ENCODE results near the gene RRP15.
"Not testable (repeated sequence)": the region's sequence is repeated elsewhere in the genome, so short reads cannot be mapped to it uniquely, and the experiment has no call there.

Gene RRP15

DNA sequence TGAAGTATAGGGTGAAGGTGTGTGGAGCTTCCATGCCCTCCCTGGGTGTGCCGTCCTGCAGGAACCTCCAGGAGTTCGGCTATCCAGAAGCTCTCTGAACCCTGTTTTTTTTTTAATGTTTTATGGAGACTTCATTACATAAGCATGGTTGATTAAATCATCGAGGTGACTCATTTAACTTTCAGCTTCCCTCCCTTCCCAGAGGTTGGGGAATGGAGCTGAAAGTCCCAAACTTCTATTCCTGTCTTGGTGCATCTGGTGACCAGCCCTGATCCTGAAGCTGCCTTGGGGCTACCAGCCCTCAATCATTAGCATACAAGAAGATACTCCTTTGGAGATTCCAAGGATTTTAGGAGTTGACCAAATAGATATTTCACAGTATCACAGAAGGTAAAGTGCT lies 9.5 kb downstream of the RRP15 start:
- no peak for DNase-seq (ENCODE audit: low read depth)
- no peak overlapping the region for H3K4me3 ChIP-seq (ENCODE audit: low read depth, low read length)

DNA sequence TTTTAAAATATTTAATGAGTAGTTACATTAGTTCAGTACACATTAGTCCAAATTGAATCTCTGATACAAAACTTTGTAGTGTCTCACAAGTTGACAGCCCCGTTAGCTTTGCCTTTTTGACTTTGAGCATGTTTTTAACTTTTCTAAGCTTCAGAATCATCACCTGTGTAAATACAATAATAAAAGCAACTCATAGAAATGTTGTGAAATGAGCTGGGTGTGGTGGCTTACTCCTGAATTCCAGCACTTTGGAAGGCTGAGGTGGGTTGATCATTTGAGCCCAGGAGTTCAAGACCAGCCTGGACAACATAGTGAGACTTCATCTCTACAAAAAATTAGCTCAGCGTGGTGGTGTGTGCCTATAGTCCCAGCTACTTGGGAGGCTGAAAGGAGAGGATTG lies 11.1 kb downstream of the RRP15 start:
- H3K4me3 ChIP-seq (ENCODE audit: low read depth, low read length) = no peak overlapping the region
- no peak for DNase-seq (ENCODE audit: low read depth)

- no peak overlapping the region for H3K4me3 ChIP-seq (ENCODE audit: low read depth, low read length)
- DNase-seq (ENCODE audit: low read depth) = no peak
Observed at GRCh38 chr1:218297461-218297860, 12.4 kb downstream of the RRP15 start.

DNA sequence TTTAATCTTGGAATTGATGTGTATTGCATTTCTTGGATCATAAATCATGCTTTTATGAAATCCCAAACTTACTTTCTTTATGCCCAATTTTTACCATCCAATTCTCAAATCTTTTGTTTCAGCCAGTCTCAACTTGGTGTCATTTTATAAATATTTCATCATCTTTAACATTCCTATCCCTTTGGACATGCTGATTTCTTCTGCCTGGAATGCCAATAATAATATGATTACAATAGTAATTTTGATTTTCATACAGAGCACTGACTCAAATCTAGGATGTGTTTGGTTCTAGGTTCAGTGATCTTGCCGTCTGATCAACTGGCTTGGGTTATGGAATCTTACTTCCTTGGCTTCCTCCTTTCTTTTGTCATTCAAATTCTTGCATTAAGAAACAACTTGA lies 12.8 kb downstream of the RRP15 start:
- no peak overlapping the region for H3K4me3 ChIP-seq (ENCODE audit: low read depth, low read length)
- no peak for DNase-seq (ENCODE audit: low read depth)

GRCh38 chr1:218298398-218298797 lies 13.3 kb downstream of the RRP15 start:
- no peak overlapping the region for H3K4me3 ChIP-seq (ENCODE audit: low read depth, low read length)
- no peak for DNase-seq (ENCODE audit: low read depth)

DNA sequence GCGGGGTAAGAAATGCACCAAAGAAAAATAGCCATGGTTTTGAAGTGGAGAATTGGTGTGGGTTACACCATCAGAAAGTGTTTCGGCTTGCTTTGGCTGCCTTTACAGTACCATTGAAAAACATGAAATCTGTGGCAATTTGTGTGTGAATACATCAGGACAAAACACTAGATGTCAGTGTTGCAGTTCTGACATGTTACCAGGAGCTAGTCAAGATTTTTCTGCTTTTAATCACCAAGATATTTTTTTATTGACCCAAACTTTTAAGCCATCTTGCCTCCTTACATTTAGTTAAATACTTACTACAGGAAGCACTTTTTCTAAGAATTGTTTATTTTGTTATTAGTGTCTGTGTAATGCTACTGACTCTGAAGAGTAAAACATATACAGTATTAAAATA lies 14.3 kb downstream of the RRP15 start:
- H3K4me3 ChIP-seq (ENCODE audit: low read depth, low read length) = no peak overlapping the region
- no peak for DNase-seq (ENCODE audit: low read depth)

DNA sequence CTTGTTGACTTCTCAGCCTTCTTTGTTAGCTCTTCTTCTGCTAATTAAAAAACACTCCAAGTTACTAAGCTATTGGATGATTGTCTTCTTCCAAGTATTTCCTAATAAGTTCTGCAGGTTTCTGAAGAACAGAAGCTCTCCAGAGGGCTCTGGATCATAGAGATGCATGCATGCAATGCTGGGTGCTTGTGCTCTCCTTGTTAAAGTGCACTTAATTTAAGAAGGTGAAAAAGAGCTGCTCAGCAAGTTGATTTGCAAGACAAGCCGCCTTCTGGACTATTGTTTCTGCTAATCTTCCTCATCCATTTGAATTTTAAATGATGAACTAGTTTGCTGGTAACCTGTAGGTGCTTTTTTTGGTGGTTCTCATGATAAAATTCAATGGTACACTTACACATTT lies 16.1 kb downstream of the RRP15 start:
- no peak overlapping the region for H3K4me3 ChIP-seq (ENCODE audit: low read depth, low read length)
- DNase-seq (ENCODE audit: low read depth) = no peak

DNA sequence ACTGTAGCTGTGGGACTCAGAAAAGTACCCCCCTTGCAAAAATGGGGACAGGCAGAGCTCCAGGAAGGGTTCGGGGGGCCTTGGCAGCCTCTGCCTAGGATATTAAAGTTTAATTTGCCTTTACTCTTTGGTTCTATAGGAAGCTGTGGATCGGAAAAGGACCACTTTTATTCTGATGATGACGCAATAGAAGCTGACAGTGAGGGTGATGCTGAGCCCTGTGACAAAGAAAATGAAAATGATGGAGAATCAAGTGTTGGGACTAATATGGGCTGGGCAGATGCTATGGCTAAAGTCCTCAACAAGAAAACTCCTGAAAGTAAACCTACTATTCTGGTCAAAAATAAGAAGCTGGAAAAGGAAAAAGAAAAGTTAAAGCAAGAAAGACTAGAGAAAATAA lies 17.1 kb downstream of the RRP15 start:
- H3K4me3 ChIP-seq (ENCODE audit: low read depth, low read length) = no peak overlapping the region
- no peak for DNase-seq (ENCODE audit: low read depth)

- H3K4me3 ChIP-seq (ENCODE audit: low read depth, low read length) = no peak overlapping the region
- no peak for DNase-seq (ENCODE audit: low read depth)
Observed at GRCh38 chr1:218303176-218303879, 18.2 kb downstream of the RRP15 start.

GRCh38 chr1:218304281-218305039 lies 19.4 kb downstream of the RRP15 start:
- no peak overlapping the region for H3K4me3 ChIP-seq (ENCODE audit: low read depth, low read length)
- peak; percentile 39 for DNase-seq (ENCODE audit: low read depth)

- no peak for DNase-seq (ENCODE audit: low read depth)
- no peak overlapping the region for H3K4me3 ChIP-seq (ENCODE audit: low read depth, low read length)
Observed at GRCh38 chr1:218305472-218306064, 20.5 kb downstream of the RRP15 start.

- H3K4me3 ChIP-seq (ENCODE audit: low read depth, low read length) = no peak overlapping the region
- DNase-seq (ENCODE audit: low read depth) = no peak
Observed at GRCh38 chr1:218312509-218312908, 27.4 kb downstream of the RRP15 start.

DNA sequence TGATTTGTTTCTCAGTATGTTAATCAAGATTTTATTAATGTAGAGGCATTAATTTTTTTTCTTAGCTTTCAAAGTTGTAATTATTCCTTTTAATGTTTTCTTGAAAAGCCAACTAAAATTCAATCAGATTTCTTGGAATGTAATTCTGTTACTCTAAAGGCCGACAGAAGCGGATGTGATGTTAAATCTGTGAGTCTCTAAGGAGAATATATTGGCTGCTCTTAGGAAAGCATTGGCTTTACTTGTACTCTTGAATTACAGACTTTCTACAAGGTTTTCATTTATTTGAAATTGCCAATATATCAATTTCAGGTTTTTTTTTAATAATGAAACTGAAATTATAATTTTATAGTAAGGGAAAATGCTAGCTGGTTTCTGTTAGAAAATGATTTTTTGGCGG lies 29.2 kb downstream of the RRP15 start:
- no peak overlapping the region for H3K4me3 ChIP-seq (ENCODE audit: low read depth, low read length)
- DNase-seq (ENCODE audit: low read depth) = no peak

- no peak overlapping the region for H3K4me3 ChIP-seq (ENCODE audit: low read depth, low read length)
- no peak for DNase-seq (ENCODE audit: low read depth)
Observed at GRCh38 chr1:218315638-218316037, 30.5 kb downstream of the RRP15 start.

DNA sequence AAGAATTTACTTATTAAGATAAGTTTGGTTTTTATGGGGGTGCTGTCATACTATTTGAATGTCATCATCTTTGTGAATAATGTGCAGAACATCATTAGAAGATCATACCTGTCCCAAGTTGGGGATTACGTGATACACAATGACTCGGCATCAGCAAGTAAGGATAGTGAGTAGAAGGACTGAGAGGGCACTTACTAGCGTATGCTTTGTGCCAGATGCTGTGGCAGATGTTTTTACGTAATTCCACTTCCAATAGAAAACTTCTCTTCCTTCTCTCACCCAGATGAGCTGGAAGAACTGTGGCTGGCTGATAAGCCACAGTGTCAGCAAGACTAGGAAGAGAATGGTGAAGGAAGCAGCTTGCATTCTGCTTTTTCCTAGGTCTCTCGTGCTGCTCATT lies 32.0 kb downstream of the RRP15 start:
- no peak for DNase-seq (ENCODE audit: low read depth)
- no peak overlapping the region for H3K4me3 ChIP-seq (ENCODE audit: low read depth, low read length)

DNA sequence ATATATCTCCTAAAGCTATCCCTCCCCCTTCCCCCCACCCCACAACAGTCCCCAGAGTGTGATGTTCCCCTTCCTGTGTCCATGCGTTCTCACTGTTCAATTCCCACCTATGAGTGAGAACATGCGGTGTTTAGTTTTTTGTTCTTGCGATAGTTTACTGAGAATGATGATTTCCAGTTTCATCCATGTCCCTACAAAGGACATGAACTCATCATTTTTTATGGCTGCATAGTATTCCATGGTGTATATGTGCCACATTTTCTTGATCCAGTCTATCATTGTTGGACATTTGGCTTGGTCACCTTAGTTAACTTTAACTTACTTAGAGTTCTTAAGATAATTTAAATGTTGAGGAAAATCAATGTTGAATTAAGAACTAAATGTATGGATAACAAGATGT lies 35.1 kb downstream of the RRP15 start:
- not testable (repeated sequence) for DNase-seq (ENCODE audit: low read depth); H3K4me3 ChIP-seq (ENCODE audit: low read depth, low read length)

- H3K4me3 ChIP-seq (ENCODE audit: low read depth, low read length) = no peak overlapping the region
- no peak for DNase-seq (ENCODE audit: low read depth)
Observed at GRCh38 chr1:218322762-218323161, 37.7 kb downstream of the RRP15 start.

- no peak for DNase-seq (ENCODE audit: low read depth)
Observed at GRCh38 chr1:218323568-218324225, 38.6 kb downstream of the RRP15 start.

GRCh38 chr1:218324226-218324580 lies 39.1 kb downstream of the RRP15 start:
- DNase-seq (ENCODE audit: low read depth) = no peak
- H3K4me3 ChIP-seq (ENCODE audit: low read depth, low read length) = no peak overlapping the region

More at GRCh38 chr1:218323568-218324225, 38.6 kb downstream of the RRP15 start:
- no peak overlapping the region for H3K4me3 ChIP-seq (ENCODE audit: low read depth, low read length)

DNA sequence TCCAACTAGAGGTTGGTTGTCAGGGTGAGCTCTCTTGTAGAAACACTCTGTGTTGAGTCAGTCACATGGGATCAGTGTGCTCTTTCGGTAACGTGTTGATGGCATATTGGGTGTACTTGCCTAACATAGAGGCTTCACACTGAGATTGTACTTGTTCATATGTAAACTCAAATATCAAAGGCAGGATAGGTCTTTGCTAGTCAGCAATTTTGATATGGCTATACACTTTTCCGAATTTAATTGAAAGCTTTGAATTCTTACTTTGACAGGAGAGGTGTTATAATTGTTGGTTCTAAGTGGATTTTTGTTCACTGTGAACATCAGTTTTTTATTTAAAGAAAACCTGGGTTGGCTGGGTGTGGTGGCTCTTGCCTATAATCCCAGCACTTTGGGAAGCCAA lies 43.7 kb downstream of the RRP15 start:
- no peak overlapping the region for H3K4me3 ChIP-seq (ENCODE audit: low read depth, low read length)
- DNase-seq (ENCODE audit: low read depth) = no peak

Measured in skeletal muscle cell (primary cell).